Measurements from ENCODE around the gene PSENEN.

GRCh38 chr19:35702223-35703012, 43.0 kb upstream of the PSENEN start:
- TF ChIP-seq, protein P1, sequence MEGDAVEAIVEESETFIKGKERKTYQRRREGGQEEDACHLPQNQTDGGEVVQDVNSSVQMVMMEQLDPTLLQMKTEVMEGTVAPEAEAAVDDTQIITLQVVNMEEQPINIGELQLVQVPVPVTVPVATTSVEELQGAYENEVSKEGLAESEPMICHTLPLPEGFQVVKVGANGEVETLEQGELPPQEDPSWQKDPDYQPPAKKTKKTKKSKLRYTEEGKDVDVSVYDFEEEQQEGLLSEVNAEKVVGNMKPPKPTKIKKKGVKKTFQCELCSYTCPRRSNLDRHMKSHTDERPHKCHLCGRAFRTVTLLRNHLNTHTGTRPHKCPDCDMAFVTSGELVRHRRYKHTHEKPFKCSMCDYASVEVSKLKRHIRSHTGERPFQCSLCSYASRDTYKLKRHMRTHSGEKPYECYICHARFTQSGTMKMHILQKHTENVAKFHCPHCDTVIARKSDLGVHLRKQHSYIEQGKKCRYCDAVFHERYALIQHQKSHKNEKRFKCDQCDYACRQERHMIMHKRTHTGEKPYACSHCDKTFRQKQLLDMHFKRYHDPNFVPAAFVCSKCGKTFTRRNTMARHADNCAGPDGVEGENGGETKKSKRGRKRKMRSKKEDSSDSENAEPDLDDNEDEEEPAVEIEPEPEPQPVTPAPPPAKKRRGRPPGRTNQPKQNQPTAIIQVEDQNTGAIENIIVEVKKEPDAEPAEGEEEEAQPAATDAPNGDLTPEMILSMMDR (conservative IDR thresholded peaks at IDR 0.05) = no peak
- TF ChIP-seq ZFX (IDR thresholded peaks at IDR 0.05) = no peak
